ENCODE results near the gene SLC9A3. TPM values are rescaled to one million over a fixed set of nuclear protein-coding genes. Genes with fewer than 3 reads are reported as not detected.

The SLC9A3 gene
- total RNA-seq, 1 donor: 1.8 TPM

DNA sequence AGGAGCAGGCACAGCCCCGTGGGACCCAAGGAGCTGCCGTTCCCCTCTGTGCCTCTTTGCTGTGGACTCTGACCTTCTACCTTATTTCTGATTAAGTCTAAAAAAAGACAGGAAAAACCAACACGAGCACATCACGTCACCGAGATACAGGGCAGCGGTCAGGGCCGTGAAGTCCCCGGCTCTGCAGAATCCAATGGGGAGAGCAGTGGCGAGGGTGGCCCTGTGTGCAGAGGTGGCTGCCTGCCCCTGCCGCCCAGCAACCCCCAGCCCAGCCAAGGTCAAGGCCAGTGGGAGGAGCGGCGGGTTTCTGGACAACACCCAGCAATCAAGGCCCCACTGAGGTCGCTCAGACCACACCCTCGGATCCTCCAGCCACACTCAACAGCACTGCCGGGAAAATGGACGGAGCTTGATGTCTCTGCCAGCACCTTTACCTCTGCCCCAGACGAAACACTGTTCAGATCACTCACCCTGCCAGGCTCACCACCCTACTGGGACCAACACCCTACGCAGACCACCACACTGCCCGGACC, 32.7 kb upstream of the SLC9A3 start:
- no peak for DNase-seq (ENCODE audit: low read depth)
- no peak overlapping the region for H3K4me3 ChIP-seq (ENCODE audit: low read depth, low read length)
- TF ChIP-seq, protein P1, sequence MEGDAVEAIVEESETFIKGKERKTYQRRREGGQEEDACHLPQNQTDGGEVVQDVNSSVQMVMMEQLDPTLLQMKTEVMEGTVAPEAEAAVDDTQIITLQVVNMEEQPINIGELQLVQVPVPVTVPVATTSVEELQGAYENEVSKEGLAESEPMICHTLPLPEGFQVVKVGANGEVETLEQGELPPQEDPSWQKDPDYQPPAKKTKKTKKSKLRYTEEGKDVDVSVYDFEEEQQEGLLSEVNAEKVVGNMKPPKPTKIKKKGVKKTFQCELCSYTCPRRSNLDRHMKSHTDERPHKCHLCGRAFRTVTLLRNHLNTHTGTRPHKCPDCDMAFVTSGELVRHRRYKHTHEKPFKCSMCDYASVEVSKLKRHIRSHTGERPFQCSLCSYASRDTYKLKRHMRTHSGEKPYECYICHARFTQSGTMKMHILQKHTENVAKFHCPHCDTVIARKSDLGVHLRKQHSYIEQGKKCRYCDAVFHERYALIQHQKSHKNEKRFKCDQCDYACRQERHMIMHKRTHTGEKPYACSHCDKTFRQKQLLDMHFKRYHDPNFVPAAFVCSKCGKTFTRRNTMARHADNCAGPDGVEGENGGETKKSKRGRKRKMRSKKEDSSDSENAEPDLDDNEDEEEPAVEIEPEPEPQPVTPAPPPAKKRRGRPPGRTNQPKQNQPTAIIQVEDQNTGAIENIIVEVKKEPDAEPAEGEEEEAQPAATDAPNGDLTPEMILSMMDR (IDR thresholded peaks at IDR 0.05; ENCODE audit: insufficient read depth, low read length): no peak

DNA sequence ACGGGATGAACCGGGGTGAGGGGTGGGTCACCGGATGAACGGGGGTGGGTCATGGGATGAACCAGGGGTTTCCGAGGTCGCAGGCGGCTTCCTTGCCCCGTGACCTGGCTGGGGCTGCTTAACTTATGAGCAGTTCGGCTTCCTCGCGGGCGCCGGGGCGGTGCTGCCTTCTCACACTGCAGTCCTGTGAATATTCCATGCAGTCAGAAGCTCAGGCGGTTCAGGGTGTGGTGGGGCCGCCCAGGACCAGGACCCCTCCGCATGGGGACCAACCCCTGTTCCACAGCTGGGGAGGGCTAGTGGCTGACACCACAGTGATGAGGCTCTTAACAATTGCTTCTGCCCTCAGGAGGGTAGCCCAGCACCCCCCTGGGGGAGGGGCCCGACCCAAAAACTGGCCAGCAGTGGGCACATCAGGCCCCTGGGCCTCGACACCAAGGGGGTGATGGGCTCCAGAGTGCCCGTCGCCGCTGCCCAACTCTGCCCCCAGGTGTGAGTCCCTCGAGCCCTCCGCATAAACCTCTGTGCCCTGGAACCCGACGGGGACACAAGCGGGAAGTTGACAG, 30.9 kb upstream of the SLC9A3 start:
- TF ChIP-seq, protein P1 (IDR thresholded peaks at IDR 0.05; ENCODE audit: insufficient read depth, low read length): no peak
- no peak overlapping the region for H3K4me3 ChIP-seq (ENCODE audit: low read depth, low read length)
- no peak for DNase-seq (ENCODE audit: low read depth)

DNA sequence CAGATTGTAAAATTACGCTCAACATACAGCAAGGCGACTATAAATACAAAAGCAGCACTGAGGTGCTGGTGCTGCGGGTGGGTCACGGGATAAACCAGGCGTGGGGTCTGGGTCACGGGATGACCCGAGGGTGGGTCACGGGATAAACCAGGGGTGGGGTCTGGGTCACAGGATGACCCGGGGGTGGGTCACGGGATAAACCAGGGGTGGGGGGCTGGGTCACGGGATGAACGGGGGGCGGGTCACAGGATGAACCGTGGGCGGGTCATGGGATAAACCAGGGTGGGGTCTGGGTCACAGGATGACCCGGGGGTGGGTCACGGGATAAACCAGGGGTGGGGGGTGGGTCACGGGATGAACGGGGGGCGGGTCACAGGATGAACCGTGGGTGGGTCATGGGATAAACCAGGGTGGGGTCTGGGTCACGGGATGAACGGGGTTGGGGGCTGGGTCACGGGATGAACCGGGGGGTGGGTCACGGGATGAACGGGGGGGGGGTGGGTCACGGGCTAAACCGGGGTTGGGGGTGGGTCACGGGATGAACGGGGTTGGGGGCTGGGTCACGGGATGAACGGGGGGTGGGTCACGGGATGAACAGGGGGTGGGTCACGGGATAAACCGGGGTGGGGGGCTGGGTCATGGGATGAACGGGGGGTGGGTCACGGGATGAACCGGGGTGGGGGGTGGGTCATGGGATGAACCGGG, 30.2 kb upstream of the SLC9A3 start:
- H3K4me3 ChIP-seq (ENCODE audit: low read depth, low read length): no peak overlapping the region
- DNase-seq (ENCODE audit: low read depth): no peak
- TF ChIP-seq, protein P1 (IDR thresholded peaks at IDR 0.05; ENCODE audit: insufficient read depth, low read length): no peak

DNA sequence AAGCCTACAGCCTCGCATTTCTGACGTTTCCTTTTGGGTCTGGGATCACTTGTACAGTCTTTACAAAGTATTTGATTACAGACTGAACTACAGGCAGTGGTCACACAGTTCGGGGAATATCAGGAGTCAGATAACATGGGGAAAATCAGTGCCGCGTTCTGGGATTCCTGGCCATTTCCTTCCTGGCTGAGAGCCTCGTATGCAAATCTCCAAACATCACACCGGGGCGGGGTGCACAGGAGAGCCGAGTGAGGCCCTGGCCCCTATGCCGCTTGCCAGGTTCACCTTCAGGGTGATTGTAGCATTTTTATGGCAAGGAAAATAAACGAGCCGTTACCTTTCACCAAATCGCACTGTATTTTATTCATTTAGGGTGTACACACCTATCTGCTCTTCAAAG, 29.6 kb upstream of the SLC9A3 start:
- DNase-seq (ENCODE audit: low read depth): no peak
- TF ChIP-seq, protein P1 (IDR thresholded peaks at IDR 0.05; ENCODE audit: insufficient read depth, low read length): no peak
- no peak overlapping the region for H3K4me3 ChIP-seq (ENCODE audit: low read depth, low read length)

DNA sequence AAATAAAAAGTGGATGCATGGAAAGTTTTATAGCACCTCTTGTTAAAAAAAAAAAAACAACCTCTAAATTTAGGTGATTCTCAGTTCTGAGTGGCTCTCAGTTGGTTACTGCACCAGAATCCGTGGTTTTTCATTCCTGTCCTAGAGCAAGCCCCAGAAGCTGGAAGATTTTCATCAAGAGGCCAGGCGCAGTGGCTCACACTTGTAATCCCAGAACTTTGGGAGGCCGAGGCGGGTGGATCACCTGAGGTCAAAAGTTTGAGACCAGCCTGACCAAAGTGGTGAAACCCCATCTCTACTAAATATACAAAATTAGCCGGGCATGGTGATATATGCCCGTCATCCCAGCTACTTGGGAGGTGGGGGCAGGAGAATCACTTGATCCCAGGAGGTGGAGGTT, 27.2 kb upstream of the SLC9A3 start:
- H3K4me3 ChIP-seq (ENCODE audit: low read depth, low read length): no peak overlapping the region
- DNase-seq (ENCODE audit: low read depth): no peak
- TF ChIP-seq, protein P1 (IDR thresholded peaks at IDR 0.05; ENCODE audit: insufficient read depth, low read length): no peak

DNA sequence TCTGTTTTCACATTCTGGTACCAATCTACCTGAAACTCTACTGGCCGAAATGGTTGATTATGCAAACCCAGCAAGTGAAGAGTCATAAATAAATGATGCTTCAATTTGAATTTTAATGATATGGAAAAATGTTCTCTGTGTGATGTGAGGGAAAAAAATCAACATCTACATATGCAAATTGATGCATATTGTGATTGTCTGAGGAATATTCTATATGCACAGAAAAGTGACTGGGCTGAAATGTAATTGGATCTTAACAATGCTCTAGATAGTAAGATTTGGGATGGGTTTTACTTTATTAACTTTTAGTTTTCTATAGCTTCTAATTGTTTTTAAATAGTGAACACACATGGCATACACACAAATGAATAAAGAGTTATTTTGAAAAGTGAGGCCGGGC, 25.0 kb upstream of the SLC9A3 start:
- DNase-seq (ENCODE audit: low read depth): no peak
- TF ChIP-seq, protein P1 (IDR thresholded peaks at IDR 0.05; ENCODE audit: insufficient read depth, low read length): no peak

More for the DNA sequence above, 25.0 kb upstream of the SLC9A3 start:
- H3K4me3 ChIP-seq (ENCODE audit: low read depth, low read length): no peak overlapping the region
